NCI-H460 (cell line): ENCODE results near the gene PCDHA12. TPM values are rescaled to one million over a fixed set of nuclear protein-coding genes. Genes with fewer than 3 reads are reported as not detected.
"Not testable (repeated sequence)": the region's sequence is repeated elsewhere in the genome, so short reads cannot be mapped to it uniquely, and the experiment has no call there.

ENCODE experiments used
- DNase-seq: peaks from one replicate; pipeline ENCODE4 v3.0.0-alpha.2; 2016; ENCODE audit warnings: low read depth; ENCODE audit errors: extremely low read depth
- total RNA-seq: library from RNA; depleted of rRNA; stranded (reverse); fragments of >200 nt; shearing (Covaris generic); gene quantifications from 2 replicates; pipeline ENCODE4 v1.2.3, GENCODE V29; 2014

Gene PCDHA12
- total RNA-seq, 1 experiment from 2014 or later: 5.6 TPM

- DNase-seq: no peak
These were observed 17.7 kb upstream of the PCDHA12 start for GRCh38 chr5:140857177-140857986.

- DNase-seq: no peak
These were observed 17.2 kb upstream of the PCDHA12 start for GRCh38 chr5:140857987-140858240.

GRCh38 chr5:140862441-140863295 lies 12.4 kb upstream of the PCDHA12 start:
- no peak for DNase-seq

GRCh38 chr5:140868721-140869554 lies 6.2 kb upstream of the PCDHA12 start, which contains the start of gene PCDHA11:
PCDHA11 (plus strand) TSS chr5:140868957; CDS start chr5:140869104, 147 bp downstream.
- DNase-seq: no peak

GRCh38 chr5:140869555-140869886 lies 5.6 kb upstream of the PCDHA12 start:
- DNase-seq: no peak

- no peak for DNase-seq
These were observed 4.6 kb upstream of the PCDHA12 start for GRCh38 chr5:140870221-140871201.

GRCh38 chr5:140876541-140877261 lies 1.6 kb downstream of the PCDHA12 start:
- not testable (repeated sequence) for DNase-seq

GRCh38 chr5:140877262-140877581 lies 2.1 kb downstream of the PCDHA12 start:
- no peak for DNase-seq

GRCh38 chr5:140881889-140882590 lies 6.9 kb downstream of the PCDHA12 start, which contains the start of gene PCDHA13:
PCDHA13 (plus strand) TSS chr5:140882124; CDS start chr5:140882269, 145 bp downstream.
- peak; percentile 24 for DNase-seq

- DNase-seq: peak; percentile 40
These were observed 7.4 kb downstream of the PCDHA12 start for GRCh38 chr5:140882591-140882899.

- no peak for DNase-seq
These were observed 8.3 kb downstream of the PCDHA12 start for GRCh38 chr5:140883373-140883772.

- DNase-seq: no peak
These were observed 9.0 kb downstream of the PCDHA12 start for GRCh38 chr5:140883927-140884697.

GRCh38 chr5:140916325-140916724 lies 41.2 kb downstream of the PCDHA12 start:
- no peak for DNase-seq

GRCh38 chr5:140923601-140924000 lies 48.5 kb downstream of the PCDHA12 start:
- DNase-seq: no peak

GRCh38 chr5:140925806-140926442 lies 50.8 kb downstream of the PCDHA12 start, which contains the start of gene PCDHAC1:
PCDHAC1 (plus strand) TSS chr5:140926299; CDS start chr5:140926893, 594 bp downstream.
- no peak for DNase-seq

GRCh38 chr5:140926443-140927227 lies 51.5 kb downstream of the PCDHA12 start:
- peak; percentile 80 for DNase-seq

- no peak for DNase-seq
These were observed 52.1 kb downstream of the PCDHA12 start for GRCh38 chr5:140927228-140927573.
